Measurements from ENCODE around the gene DSCAML1.

- TF ChIP-seq CTCF (IDR thresholded peaks at IDR 0.05) (no peak), POLR2A (IDR thresholded peaks at IDR 0.05) (no peak)
Measured at GRCh38 chr11:117820516-117820915, 23.5 kb upstream of the DSCAML1 start.
